ENCODE results near the gene TTC24.
"Not testable (repeated sequence)": the region's sequence is repeated elsewhere in the genome, so short reads cannot be mapped to it uniquely, and the experiment has no call there.

TTC24 gene

DNA sequence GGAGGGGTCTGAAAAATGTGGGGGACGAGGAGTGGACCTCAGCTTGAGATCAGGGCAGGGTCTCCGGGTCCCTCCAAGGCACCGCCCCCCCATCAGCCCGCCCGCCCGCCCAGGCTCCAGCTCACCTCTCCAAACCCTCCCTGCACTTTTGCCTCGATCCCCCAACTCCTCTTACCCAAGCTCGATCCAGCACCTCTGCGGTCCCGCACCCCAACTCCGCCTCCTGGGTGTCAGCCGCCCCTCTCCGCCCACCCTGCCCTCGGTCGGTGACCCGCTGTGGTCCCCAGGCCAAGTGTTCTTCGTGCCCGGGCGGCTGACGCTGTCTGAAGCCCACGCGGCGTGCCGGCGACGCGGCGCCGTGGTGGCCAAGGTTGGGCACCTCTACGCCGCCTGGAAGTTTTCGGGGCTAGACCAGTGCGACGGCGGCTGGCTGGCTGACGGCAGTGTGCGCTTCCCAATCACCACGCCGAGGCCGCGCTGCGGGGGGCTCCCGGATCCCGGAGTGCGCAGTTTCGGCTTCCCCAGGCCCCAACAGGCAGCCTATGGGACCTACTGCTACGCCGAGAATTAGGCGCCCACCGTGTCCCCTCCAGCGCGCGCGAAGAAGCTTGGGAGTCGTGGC is 45.4 kb downstream of the TTC24 start:
- POLR2A ChIA-PET, result interaction anchor here (0.8 to 4.2 kb wide), 20 partner anchors 9 to 168 kb away, joined by 3 to 33 read pairs (median 5); partner anchors contain the start of genes BCAN, IQGAP3, MEF2D and MRPL24
- CTCF ChIA-PET, result interaction anchor here (0.6 to 6.5 kb wide), 24 partner anchors 7 to 295 kb away, joined by 3 to 97 read pairs (median 5); partner anchors contain the start of genes BCAN, CRABP2, LRRC71 and NAXE
- TF ChIP-seq ELF4 (IDR thresholded peaks at IDR 0.05), result no peak
- peak; percentile 79 for TF ChIP-seq L3MBTL2 (conservative IDR thresholded peaks at IDR 0.05)
- DNase-seq (ENCODE audit: extremely low spot score), result no peak

DNA sequence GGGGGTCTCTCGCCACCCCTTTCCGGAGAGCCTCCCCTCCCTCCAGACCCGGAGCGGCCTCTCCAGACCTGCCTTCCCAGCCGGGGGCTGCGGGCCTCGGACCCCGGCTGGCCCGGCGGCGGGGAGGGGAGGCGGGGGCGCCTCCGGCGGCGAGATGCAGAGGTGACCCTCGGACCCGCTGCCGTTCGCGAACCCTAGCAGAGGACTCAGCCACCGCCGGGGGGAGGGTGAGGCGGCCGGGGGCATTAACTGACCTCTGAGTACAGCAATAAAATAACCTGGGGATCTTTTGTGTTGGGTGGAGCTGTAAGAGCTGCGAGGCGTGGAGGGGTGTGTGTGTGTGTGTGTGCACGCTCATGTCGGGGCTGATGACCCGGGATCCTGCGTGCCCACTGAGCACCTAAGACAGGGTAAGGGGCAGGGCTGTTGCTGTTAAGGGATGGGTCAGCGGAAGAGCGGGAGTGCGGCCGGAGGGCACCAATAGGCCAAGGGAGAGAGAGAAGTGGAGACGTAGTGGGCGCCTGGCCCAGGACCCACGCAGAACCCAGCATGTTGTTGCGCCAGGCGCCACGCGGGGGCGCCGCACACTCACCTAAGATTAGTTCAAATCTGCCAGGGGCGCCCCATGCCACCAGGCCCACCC is 46.0 kb downstream of the TTC24 start:
- ChIA-PET CTCF (interaction anchor here (0.7 to 6.5 kb wide), 13 partner anchors 8 to 80 kb away, joined by 3 to 97 read pairs (median 7); partner anchors contain the start of genes BCAN, CRABP2 and NES), POLR2A (interaction anchor here (0.9 to 4.2 kb wide), 5 partner anchors 17 to 125 kb away, joined by 3 to 33 read pairs (median 6); partner anchors contain the start of genes MEF2D and NAXE)
- peak; percentile 73 for DNase-seq (ENCODE audit: extremely low spot score)
- TF ChIP-seq BHLHE40 (IDR thresholded peaks at IDR 0.05; ENCODE audit: borderline replicate concordance) (no peak), HDGF (IDR thresholded peaks at IDR 0.05; ENCODE audit: borderline replicate concordance) (no peak), TARDBP (IDR thresholded peaks at IDR 0.05) (peak; percentile 89)
- TF ChIP-seq, protein P1, sequence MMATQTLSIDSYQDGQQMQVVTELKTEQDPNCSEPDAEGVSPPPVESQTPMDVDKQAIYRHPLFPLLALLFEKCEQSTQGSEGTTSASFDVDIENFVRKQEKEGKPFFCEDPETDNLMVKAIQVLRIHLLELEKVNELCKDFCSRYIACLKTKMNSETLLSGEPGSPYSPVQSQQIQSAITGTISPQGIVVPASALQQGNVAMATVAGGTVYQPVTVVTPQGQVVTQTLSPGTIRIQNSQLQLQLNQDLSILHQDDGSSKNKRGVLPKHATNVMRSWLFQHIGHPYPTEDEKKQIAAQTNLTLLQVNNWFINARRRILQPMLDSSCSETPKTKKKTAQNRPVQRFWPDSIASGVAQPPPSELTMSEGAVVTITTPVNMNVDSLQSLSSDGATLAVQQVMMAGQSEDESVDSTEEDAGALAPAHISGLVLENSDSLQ (IDR thresholded peaks at IDR 0.05), result no peak

DNA sequence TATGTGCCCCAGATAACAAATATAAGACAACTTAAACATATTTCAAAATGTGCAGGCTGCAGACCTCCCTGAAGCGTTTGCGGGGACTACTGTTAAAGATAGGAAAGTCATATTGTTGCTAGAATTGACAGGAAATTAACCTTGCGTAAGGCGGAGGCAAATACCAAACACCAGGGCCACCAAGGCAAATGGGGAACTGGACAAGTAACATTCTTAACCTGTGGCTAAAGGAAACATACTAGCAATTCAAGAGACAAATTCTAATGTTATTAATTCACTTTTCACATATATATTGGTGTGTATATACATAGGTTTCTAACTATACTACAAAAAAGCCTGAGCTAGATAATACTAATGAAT is 46.5 kb downstream of the TTC24 start:
- no peak for TF ChIP-seq LEF1 (IDR thresholded peaks at IDR 0.05; ENCODE audit: borderline replicate concordance)
- no peak for TF ChIP-seq CTBP1 (IDR thresholded peaks at IDR 0.05; ENCODE audit: borderline replicate concordance)
- TF ChIP-seq FOXK2 (IDR thresholded peaks at IDR 0.05), result no peak
- TF ChIP-seq HDGF (IDR thresholded peaks at IDR 0.05; ENCODE audit: borderline replicate concordance), result no peak
- no peak for TF ChIP-seq NFRKB (IDR thresholded peaks at IDR 0.05)
- TF ChIP-seq ZNF384 (IDR thresholded peaks at IDR 0.05), result no peak
- no peak for TF ChIP-seq BHLHE40 (IDR thresholded peaks at IDR 0.05; ENCODE audit: borderline replicate concordance)
- TF ChIP-seq TARDBP (IDR thresholded peaks at IDR 0.05), result no peak
- TF ChIP-seq ARNT (IDR thresholded peaks at IDR 0.05), result no peak
- TF ChIP-seq SP1 (IDR thresholded peaks at IDR 0.05), result no peak
- TF ChIP-seq L3MBTL2 (conservative IDR thresholded peaks at IDR 0.05), result no peak
- TF ChIP-seq ELF4 (IDR thresholded peaks at IDR 0.05), result no peak
- ChIA-PET CTCF (interaction anchor here (0.6 to 6.5 kb wide), 17 partner anchors 9 to 240 kb away, joined by 3 to 97 read pairs (median 4); partner anchors contain the start of genes BCAN, CRABP2 and NES), POLR2A (interaction anchor here (0.9 to 4.2 kb wide), 3 partner anchors 17 to 33 kb away, joined by 3 to 33 read pairs (median 4); partner anchors contain the start of gene NAXE)
- DNase-seq (ENCODE audit: extremely low spot score), result no peak

DNA sequence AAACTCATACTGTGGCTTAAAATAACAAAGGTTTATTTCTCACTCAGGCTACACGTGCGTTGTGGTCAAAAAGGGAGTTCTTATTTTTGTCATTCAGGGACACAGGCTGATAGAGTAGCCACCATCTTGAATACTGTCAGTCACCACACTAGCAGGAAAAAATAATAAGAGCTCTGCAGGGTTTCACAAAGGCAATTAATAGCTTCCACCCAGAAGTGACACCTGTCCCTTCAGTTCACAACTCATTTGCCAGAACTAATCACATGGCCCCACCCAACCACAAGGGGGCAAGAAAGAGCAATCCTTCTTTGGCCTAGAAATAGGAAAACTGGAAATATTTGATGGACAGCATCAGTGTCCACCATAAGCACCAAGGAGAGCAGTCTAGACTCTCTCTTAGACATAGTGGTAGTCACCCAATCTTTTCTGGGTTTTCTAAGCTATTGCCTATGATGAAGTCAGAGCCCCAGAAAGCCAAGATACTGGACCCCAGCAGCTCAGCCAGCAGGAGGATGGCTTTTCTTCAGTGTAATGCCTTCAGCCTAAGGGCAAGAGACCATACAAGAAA is 47.9 kb downstream of the TTC24 start:
- no peak for TF ChIP-seq LEF1 (IDR thresholded peaks at IDR 0.05; ENCODE audit: borderline replicate concordance)
- TF ChIP-seq SUZ12 (IDR thresholded peaks at IDR 0.05), result no peak
- no peak for TF ChIP-seq CTBP1 (IDR thresholded peaks at IDR 0.05; ENCODE audit: borderline replicate concordance)
- TF ChIP-seq, protein P1 (IDR thresholded peaks at IDR 0.05), result peak; percentile 94
- DNase-seq (ENCODE audit: extremely low spot score), result peak; percentile 56
- ChIA-PET CTCF (interaction anchor here (0.6 to 6.5 kb wide), 21 partner anchors 9 to 261 kb away, joined by 3 to 97 read pairs (median 5); partner anchors contain the start of genes BCAN, HAPLN2, METTL25B and NES), POLR2A (interaction anchor here (0.6 to 1.3 kb wide), 4 partner anchors 20 to 50 kb away, joined by 3 to 4 read pairs (median 4); no protein-coding TSS in a partner anchor)

DNA sequence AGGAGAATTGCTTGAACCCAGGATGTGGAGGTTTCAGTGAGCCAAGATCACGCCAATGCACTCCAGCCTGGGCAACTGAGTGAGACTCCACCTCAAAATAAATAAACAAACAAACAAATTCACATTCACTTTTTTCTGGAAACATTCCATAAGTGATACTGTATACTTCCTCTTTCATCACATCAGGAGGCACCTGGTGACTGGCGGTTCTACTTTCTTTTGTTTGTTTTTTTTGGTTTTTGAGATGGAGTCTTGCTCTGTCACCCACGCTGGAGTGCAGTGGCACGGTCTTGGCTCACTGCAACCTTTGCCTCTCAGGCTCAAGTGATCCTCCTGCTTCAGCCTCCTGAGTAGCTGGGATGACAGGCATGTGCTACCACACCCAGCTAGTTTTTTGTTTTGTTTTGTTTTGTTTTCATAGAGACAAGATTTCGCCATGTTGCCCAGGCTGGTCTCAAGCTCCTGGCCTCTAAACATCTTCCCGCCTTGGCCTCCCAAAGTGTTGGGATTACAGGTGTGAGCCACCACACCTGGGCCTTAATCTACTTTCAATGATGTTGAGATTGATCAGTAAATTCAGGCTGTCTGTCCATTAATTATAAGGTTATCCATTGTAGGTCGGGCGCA is 50.4 kb downstream of the TTC24 start:
- ChIA-PET POLR2A (interaction anchor here (1.4 kb wide), 1 partner anchor 98 kb away, joined by 4 read pairs; the partner anchor contains the start of genes ISG20L2 and METTL25B), CTCF (interaction anchor here (0.6 to 2.2 kb wide), 6 partner anchors 10 to 915 kb away, joined by 3 to 12 read pairs (median 3); partner anchors contain the start of gene HAPLN2)
- DNase-seq (ENCODE audit: extremely low spot score), result no peak
- TF ChIP-seq HDGF (IDR thresholded peaks at IDR 0.05; ENCODE audit: borderline replicate concordance) (no peak), BHLHE40 (IDR thresholded peaks at IDR 0.05; ENCODE audit: borderline replicate concordance) (no peak), ELF4 (IDR thresholded peaks at IDR 0.05) (no peak), SUZ12 (IDR thresholded peaks at IDR 0.05) (no peak), NFRKB (IDR thresholded peaks at IDR 0.05) (no peak), FOXK2 (IDR thresholded peaks at IDR 0.05) (no peak), TARDBP (IDR thresholded peaks at IDR 0.05) (no peak), ARNT (IDR thresholded peaks at IDR 0.05) (no peak), CTBP1 (IDR thresholded peaks at IDR 0.05; ENCODE audit: borderline replicate concordance) (no peak), FOXA1 (IDR thresholded peaks at IDR 0.05) (no peak), SP1 (IDR thresholded peaks at IDR 0.05) (no peak)

DNA sequence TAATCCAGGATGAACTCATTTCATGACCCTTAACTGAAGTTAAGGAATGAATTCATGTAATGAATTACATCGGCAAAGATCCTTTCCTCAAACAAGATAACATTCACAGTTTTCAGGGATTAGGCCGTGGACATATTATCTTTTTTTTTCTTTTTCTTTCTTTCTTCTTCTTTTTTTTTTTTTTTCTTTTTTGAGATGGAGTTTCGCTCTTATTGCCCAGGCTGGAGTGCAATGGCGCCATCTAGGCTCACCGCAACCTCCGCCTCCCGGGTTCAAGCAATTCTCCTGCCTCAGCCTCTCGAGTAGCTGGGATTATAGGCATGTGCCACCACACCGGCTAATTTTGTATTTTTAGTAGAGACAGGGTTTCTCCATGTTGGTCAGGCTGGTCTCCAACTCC is 51.6 kb downstream of the TTC24 start:
- ChIA-PET CTCF (interaction anchor here (1.1 to 2.2 kb wide), 5 partner anchors 11 to 75 kb away, joined by 3 to 12 read pairs (median 8); partner anchors contain the start of genes BCAN, CRABP2 and HAPLN2), POLR2A (interaction anchor here (2.0 kb wide), 1 partner anchor 30 kb away, joined by 5 read pairs; no protein-coding TSS in a partner anchor)
- DNase-seq (ENCODE audit: extremely low spot score), result not testable (repeated sequence)
- peak; percentile 65 for TF ChIP-seq ZNF384 (IDR thresholded peaks at IDR 0.05)

Measured in HEK293T (cell line).